Small intestine (tissue), 7 donors: ENCODE data around the gene SGPP1. TPM values are rescaled to one million over a fixed set of nuclear protein-coding genes. Genes with fewer than 3 reads are reported as not detected.

Experiments
- DNase-seq, 2 donors: peaks; one replicate each; pipeline versions ENCODE4 v3.0.0 to v3.0.0-alpha.2; 2013
- FAIRE-seq: peaks from 2 replicates; lab custom pipeline; 2012; peaks lifted over from hg19 to GRCh38; lab: Jason Lieb, UNC
- H3K27ac ChIP-seq, 3 donors: one replicate each; pipeline ENCODE4 v1.5.1; 2013; ENCODE audit warnings: low read length in 2 of 3, mild to moderate bottlenecking in 2 of 3, control low read depth in 1 of 3, inconsistent platforms in 1 of 3, low read depth in 1 of 3, moderate library complexity in 1 of 3
- H3K27me3 ChIP-seq, 3 donors: one replicate each; pipeline ENCODE4 v1.6.1; 2013; ENCODE audit warnings: low read length in 3 of 3, inconsistent platforms in 1 of 3; ENCODE audit not compliant: control insufficient read depth in 3 of 3, insufficient read depth in 3 of 3
- H3K36me3 ChIP-seq, 3 donors: one replicate each; pipeline ENCODE4 v1.6.1; 2013; ENCODE audit warnings: low read length in 3 of 3, inconsistent platforms in 1 of 3, low read depth in 1 of 3, mild to moderate bottlenecking in 1 of 3, moderate library complexity in 1 of 3; ENCODE audit not compliant: control insufficient read depth in 3 of 3, insufficient read depth in 2 of 3
- H3K4me1 ChIP-seq, 3 donors: one replicate each; pipeline ENCODE4 v1.6.1; 2013; ENCODE audit warnings: low read length in 2 of 3, inconsistent platforms in 1 of 3, low read depth in 1 of 3, mild to moderate bottlenecking in 1 of 3, moderate library complexity in 1 of 3; ENCODE audit not compliant: control insufficient read depth in 3 of 3, insufficient read depth in 2 of 3
- H3K4me3 ChIP-seq, 3 donors: one replicate each; pipeline ENCODE4 v1.5.1; 2013; ENCODE audit warnings: low read length in 3 of 3, control low read depth in 1 of 3, inconsistent platforms in 1 of 3, low read depth in 1 of 3, mild to moderate bottlenecking in 1 of 3, moderate library complexity in 1 of 3
- H3K9me3 ChIP-seq, 2 donors: one replicate each; pipeline ENCODE4 v1.6.1; 2013; ENCODE audit warnings: low read depth in 1 of 2, low read length in 1 of 2; ENCODE audit not compliant: control insufficient read depth in 2 of 2, insufficient read depth in 1 of 2
- WGBS, 3 donors: extraction: QIAGEN DNeasy Blood & Tissue Kit; methylation state at CpG; one replicate each; pipeline ENCODE4 v1.1.7; 2013; 5-methylcytosine and 5-hydroxymethylcytosine counted together
- polyA plus RNA-seq, 4 donors: library from polyadenylated mRNA; stranded (reverse) in 3 of 4; unstranded in 1 of 4; fragments of 200-250 nt in 3 of 4; fragments of 120-200 nt in 1 of 4; gene quantifications; one replicate each; pipeline versions ENCODE4 v1.2.1 to v1.2.3, GENCODE V29; 2013
- donor health status: healthy with polysubstance abuse.
- donor health status: control.
- donor health status: control.
- donor health status: Bipolar disorder and iron deficiency.
- donor health status: healthy.

SGPP1 gene
- polyA plus RNA-seq, 4 donors, result 3.2 to 8.7 (median 6.2) TPM

GRCh38 chr14:63676615-63677014 is 51.2 kb downstream of the SGPP1 start:
- H3K36me3 ChIP-seq, result no peaks in the 10 kb centered on the region
- H3K27me3 ChIP-seq, result no peaks in the 10 kb centered on the region
- no peaks in the 10 kb centered on the region for H3K9me3 ChIP-seq
- DNase-seq (no peak), FAIRE-seq (no peak)
- WGBS, 3 donors, result 96 to 97% (median 96%) methylated on average over 3 of the region's 3 CpGs
- H3K4me1 ChIP-seq, result no peaks in the 10 kb centered on the region
- H3K4me3 ChIP-seq, result no peak overlapping the region
- no peak overlapping the region for H3K27ac ChIP-seq

GRCh38 chr14:63673886-63674497 is 53.9 kb downstream of the SGPP1 start:
- 80 to 87% (median 84%) methylated on average over 7 of the region's 7 CpGs for whole genome bisulfite sequencing, 3 donors
- no peaks in the 10 kb centered on the region for H3K9me3 ChIP-seq
- H3K4me1 ChIP-seq, result no peaks in the 10 kb centered on the region
- no peak for FAIRE-seq
- H3K27me3 ChIP-seq, result no peaks in the 10 kb centered on the region
- no peak overlapping the region for H3K27ac ChIP-seq
- no peak for DNase-seq
- H3K36me3 ChIP-seq, result no peaks in the 10 kb centered on the region
- no peak overlapping the region for H3K4me3 ChIP-seq

- FAIRE-seq (no peak), DNase-seq (no peak)
- Histone ChIP-seq H3K4me1 (no peaks in the 10 kb centered on the region), H3K27ac (no peak overlapping the region), H3K9me3 (no peaks in the 10 kb centered on the region), H3K4me3 (no peak overlapping the region), H3K27me3 (no peaks in the 10 kb centered on the region), H3K36me3 (no peaks in the 10 kb centered on the region)
- WGBS, 3 donors, result 82 to 91% (median 88%) methylated on average over 5 of the region's 5 CpGs
Observed at GRCh38 chr14:63673255-63673654, 54.6 kb downstream of the SGPP1 start.

GRCh38 chr14:63672417-63673180 is 55.3 kb downstream of the SGPP1 start:
- Histone ChIP-seq H3K27ac (no peak overlapping the region), H3K4me1 (no peaks in the 10 kb centered on the region), H3K36me3 (no peaks in the 10 kb centered on the region), H3K27me3 (no peaks in the 10 kb centered on the region), H3K9me3 (no peaks in the 10 kb centered on the region), H3K4me3 (no peak overlapping the region)
- 51 to 61% (median 58%) methylated on average over 7 of the region's 7 CpGs for WGBS, 3 donors
- no peak for DNase-seq
- FAIRE-seq, result no peak

GRCh38 chr14:63671987-63672386 is 55.9 kb downstream of the SGPP1 start:
- Histone ChIP-seq H3K4me3 (no peak overlapping the region), H3K9me3 (no peaks in the 10 kb centered on the region), H3K4me1 (no peaks in the 10 kb centered on the region), H3K36me3 (no peaks in the 10 kb centered on the region), H3K27ac (no peak overlapping the region), H3K27me3 (no peaks in the 10 kb centered on the region)
- FAIRE-seq, result no peak
- no peak for DNase-seq
- WGBS, 3 donors, result 83 to 87% (median 83%) methylated on average over 3 of the region's 3 CpGs

GRCh38 chr14:63670692-63671091 is 57.2 kb downstream of the SGPP1 start:
- no peaks in the 10 kb centered on the region for H3K27me3 ChIP-seq
- no peak overlapping the region for H3K4me3 ChIP-seq
- H3K9me3 ChIP-seq, result no peaks in the 10 kb centered on the region
- H3K36me3 ChIP-seq, result no peaks in the 10 kb centered on the region
- H3K4me1 ChIP-seq, result no peaks in the 10 kb centered on the region
- no peak overlapping the region for H3K27ac ChIP-seq
- DNase-seq, result peak in 1 of 2 donors; percentile 12
- FAIRE-seq, result no peak

- no peak overlapping the region for H3K4me3 ChIP-seq
- no peak for FAIRE-seq
- no peak for DNase-seq
- H3K27me3 ChIP-seq, result no peaks in the 10 kb centered on the region
- no peaks in the 10 kb centered on the region for H3K36me3 ChIP-seq
- H3K27ac ChIP-seq, result no peak overlapping the region
- WGBS, 3 donors, result 24 to 55% (median 35%) methylated on average over 1 of the region's 1 CpG
- no peaks in the 10 kb centered on the region for H3K4me1 ChIP-seq
- H3K9me3 ChIP-seq, result no peaks in the 10 kb centered on the region
Observed at GRCh38 chr14:63666335-63666734, 61.5 kb downstream of the SGPP1 start.

GRCh38 chr14:63663428-63664341 is 64.2 kb downstream of the SGPP1 start:
- 80 to 94% (median 89%) methylated on average over 12 of the region's 12 CpGs for WGBS, 3 donors
- H3K4me1 ChIP-seq, result no peaks in the 10 kb centered on the region
- H3K4me3 ChIP-seq, result no peak overlapping the region
- H3K9me3 ChIP-seq, result no peaks in the 10 kb centered on the region
- H3K27me3 ChIP-seq, result no peaks in the 10 kb centered on the region
- no peak for FAIRE-seq
- H3K36me3 ChIP-seq, result no peaks in the 10 kb centered on the region
- DNase-seq, result no peak
- no peak overlapping the region for H3K27ac ChIP-seq
